ENCODE data around the gene HEXB. TPM values are rescaled to one million over a fixed set of nuclear protein-coding genes. Genes with fewer than 3 reads are reported as not detected.

HEXB gene
- total and polyA plus RNA-seq, 9 of the 15 experiments (the other 6 are each of a cell fraction or from before 2014, with no cell fraction given) = 22.9 to 158 (median 108) TPM

- TF ChIP-seq, protein P1, sequence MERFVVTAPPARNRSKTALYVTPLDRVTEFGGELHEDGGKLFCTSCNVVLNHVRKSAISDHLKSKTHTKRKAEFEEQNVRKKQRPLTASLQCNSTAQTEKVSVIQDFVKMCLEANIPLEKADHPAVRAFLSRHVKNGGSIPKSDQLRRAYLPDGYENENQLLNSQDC (CRISPR knock-in tag; IDR thresholded peaks at IDR 0.05) = 0 out of 2 replicates have a peak, but pooled peaks have one; percentile 30
- no peak for TF ChIP-seq ZNF133 (CRISPR knock-in tag; IDR thresholded peaks at IDR 0.05)
- no peak for TF ChIP-seq RAD51 (IDR thresholded peaks at IDR 0.05; ENCODE audit: borderline replicate concordance, low read depth)
- no peak for TF ChIP-seq NELFE (IDR thresholded peaks at IDR 0.05; ENCODE audit: insufficient read depth, insufficient read length)
- 0 out of 2 replicates have a peak, but pooled peaks have one; percentile 15 for TF ChIP-seq ELF4 (CRISPR knock-in tag; IDR thresholded peaks at IDR 0.05)
- TF ChIP-seq EP300 (IDR thresholded peaks at IDR 0.05; ENCODE audit: low read length) = peak; percentile 52; the same call in 1 of the 2 replicates
- TF ChIP-seq OTX1 (CRISPR knock-in tag; IDR thresholded peaks at IDR 0.05) = peak; percentile 84
- peak; percentile 77 for TF ChIP-seq TAF1 (IDR thresholded peaks at IDR 0.05; ENCODE audit: control insufficient read depth, extremely low read depth, insufficient read depth, low read length, severe bottlenecking)
- no peak for TF ChIP-seq MCM5 (IDR thresholded peaks at IDR 0.05; ENCODE audit: low read depth)
- TF ChIP-seq, protein P2, sequence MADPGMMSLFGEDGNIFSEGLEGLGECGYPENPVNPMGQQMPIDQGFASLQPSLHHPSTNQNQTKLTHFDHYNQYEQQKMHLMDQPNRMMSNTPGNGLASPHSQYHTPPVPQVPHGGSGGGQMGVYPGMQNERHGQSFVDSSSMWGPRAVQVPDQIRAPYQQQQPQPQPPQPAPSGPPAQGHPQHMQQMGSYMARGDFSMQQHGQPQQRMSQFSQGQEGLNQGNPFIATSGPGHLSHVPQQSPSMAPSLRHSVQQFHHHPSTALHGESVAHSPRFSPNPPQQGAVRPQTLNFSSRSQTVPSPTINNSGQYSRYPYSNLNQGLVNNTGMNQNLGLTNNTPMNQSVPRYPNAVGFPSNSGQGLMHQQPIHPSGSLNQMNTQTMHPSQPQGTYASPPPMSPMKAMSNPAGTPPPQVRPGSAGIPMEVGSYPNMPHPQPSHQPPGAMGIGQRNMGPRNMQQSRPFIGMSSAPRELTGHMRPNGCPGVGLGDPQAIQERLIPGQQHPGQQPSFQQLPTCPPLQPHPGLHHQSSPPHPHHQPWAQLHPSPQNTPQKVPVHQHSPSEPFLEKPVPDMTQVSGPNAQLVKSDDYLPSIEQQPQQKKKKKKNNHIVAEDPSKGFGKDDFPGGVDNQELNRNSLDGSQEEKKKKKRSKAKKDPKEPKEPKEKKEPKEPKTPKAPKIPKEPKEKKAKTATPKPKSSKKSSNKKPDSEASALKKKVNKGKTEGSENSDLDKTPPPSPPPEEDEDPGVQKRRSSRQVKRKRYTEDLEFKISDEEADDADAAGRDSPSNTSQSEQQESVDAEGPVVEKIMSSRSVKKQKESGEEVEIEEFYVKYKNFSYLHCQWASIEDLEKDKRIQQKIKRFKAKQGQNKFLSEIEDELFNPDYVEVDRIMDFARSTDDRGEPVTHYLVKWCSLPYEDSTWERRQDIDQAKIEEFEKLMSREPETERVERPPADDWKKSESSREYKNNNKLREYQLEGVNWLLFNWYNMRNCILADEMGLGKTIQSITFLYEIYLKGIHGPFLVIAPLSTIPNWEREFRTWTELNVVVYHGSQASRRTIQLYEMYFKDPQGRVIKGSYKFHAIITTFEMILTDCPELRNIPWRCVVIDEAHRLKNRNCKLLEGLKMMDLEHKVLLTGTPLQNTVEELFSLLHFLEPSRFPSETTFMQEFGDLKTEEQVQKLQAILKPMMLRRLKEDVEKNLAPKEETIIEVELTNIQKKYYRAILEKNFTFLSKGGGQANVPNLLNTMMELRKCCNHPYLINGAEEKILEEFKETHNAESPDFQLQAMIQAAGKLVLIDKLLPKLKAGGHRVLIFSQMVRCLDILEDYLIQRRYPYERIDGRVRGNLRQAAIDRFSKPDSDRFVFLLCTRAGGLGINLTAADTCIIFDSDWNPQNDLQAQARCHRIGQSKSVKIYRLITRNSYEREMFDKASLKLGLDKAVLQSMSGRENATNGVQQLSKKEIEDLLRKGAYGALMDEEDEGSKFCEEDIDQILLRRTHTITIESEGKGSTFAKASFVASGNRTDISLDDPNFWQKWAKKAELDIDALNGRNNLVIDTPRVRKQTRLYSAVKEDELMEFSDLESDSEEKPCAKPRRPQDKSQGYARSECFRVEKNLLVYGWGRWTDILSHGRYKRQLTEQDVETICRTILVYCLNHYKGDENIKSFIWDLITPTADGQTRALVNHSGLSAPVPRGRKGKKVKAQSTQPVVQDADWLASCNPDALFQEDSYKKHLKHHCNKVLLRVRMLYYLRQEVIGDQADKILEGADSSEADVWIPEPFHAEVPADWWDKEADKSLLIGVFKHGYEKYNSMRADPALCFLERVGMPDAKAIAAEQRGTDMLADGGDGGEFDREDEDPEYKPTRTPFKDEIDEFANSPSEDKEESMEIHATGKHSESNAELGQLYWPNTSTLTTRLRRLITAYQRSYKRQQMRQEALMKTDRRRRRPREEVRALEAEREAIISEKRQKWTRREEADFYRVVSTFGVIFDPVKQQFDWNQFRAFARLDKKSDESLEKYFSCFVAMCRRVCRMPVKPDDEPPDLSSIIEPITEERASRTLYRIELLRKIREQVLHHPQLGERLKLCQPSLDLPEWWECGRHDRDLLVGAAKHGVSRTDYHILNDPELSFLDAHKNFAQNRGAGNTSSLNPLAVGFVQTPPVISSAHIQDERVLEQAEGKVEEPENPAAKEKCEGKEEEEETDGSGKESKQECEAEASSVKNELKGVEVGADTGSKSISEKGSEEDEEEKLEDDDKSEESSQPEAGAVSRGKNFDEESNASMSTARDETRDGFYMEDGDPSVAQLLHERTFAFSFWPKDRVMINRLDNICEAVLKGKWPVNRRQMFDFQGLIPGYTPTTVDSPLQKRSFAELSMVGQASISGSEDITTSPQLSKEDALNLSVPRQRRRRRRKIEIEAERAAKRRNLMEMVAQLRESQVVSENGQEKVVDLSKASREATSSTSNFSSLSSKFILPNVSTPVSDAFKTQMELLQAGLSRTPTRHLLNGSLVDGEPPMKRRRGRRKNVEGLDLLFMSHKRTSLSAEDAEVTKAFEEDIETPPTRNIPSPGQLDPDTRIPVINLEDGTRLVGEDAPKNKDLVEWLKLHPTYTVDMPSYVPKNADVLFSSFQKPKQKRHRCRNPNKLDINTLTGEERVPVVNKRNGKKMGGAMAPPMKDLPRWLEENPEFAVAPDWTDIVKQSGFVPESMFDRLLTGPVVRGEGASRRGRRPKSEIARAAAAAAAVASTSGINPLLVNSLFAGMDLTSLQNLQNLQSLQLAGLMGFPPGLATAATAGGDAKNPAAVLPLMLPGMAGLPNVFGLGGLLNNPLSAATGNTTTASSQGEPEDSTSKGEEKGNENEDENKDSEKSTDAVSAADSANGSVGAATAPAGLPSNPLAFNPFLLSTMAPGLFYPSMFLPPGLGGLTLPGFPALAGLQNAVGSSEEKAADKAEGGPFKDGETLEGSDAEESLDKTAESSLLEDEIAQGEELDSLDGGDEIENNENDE (IDR thresholded peaks at IDR 0.05; ENCODE audit: low read depth, low read length) = no peak
- TF ChIP-seq ZNF165 (CRISPR knock-in tag; IDR thresholded peaks at IDR 0.05; ENCODE audit: borderline replicate concordance) = no peak
- no peak for TF ChIP-seq PCBP1 (IDR thresholded peaks at IDR 0.05; ENCODE audit: low read depth, low read length, poor library complexity, severe bottlenecking)
- TF ChIP-seq KDM5B (IDR thresholded peaks at IDR 0.05; ENCODE audit: insufficient replicate concordance, low read depth, low read length) = peak; percentile 79
- TF ChIP-seq CREB3 (tag; conservative IDR thresholded peaks at IDR 0.05; ENCODE audit: low read depth) = 0 out of 2 replicates have a peak, but pooled peaks have one; percentile 53
Measured at GRCh38 chr5:74766849-74767578, 82.0 kb downstream of the HEXB start, which contains the start of the genes GFM2 and NSA2 (continued).
